ENCODE measurements around the gene ERLIN1. TPM values are rescaled to one million over a fixed set of nuclear protein-coding genes. Genes with fewer than 3 reads are reported as not detected.

Gene ERLIN1
- polyA plus RNA-seq, 1 donor (not counting 4 experiments of a cell fraction or from before 2014, with no cell fraction given) = 45.6 TPM

DNA sequence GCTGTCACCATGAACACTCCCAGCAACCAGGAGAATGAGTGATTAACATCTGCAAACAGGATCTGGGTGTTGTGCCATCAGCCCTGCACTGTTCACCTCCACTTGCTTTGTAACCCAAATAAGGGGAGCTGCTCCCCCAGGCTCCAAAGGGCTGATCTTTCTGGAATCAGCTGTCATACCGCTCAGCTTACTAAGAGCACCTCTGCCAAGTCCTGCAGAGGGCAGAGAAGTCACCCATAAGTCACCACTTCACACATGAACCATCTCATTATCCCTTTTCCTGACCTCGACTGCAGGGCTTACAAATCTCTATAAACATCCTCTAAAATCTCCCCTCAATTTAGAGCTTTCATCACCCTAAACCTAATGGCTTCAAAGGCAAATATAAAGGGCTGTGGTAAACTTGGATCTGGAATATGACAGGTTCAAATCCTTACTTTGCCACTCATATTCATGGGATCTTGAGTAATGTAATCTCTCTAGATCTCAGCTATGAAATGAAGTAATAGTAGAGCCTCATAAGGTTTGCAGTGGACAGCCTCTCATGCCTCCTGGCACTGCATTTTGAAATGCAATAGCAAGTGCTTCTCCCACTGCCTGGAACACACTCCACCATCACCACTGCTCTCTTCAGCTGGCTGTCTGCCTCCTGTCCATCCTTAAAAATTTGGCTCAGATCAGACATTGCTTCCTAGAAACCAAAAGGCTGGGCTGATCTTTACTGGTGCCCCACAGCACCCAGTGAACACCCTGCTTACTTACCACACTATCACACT lies 38.8 kb downstream of the ERLIN1 start:
- Histone ChIP-seq H3K9ac (ENCODE audit: control insufficient read depth, extremely low read depth, insufficient read depth, low read length) (no peak overlapping the region), H3K79me2 (ENCODE audit: control insufficient read depth, insufficient read depth, low read length) (no peaks in the 10 kb centered on the region), H2AFZ (ENCODE audit: control insufficient read depth, low read length) (no peak overlapping the region), H3K4me1 (ENCODE audit: control insufficient read depth, extremely low read depth, insufficient read depth, low read length) (peaks cover 30% of the 10 kb centered on the region), H3K27me3 (ENCODE audit: control insufficient read depth, extremely low read depth, insufficient read depth, low read length) (no peaks in the 10 kb centered on the region), H4K20me1 (ENCODE audit: control insufficient read depth, extremely low read depth, insufficient read depth, low read length) (no peaks in the 10 kb centered on the region), H3K9me3 (ENCODE audit: control insufficient read depth, low read depth, low read length) (no peaks in the 10 kb centered on the region), H3K36me3 (ENCODE audit: control insufficient read depth in 2 of 2, extremely low read depth in 1 of 2, insufficient read depth in 2 of 2, low read length in 2 of 2) (peaks cover 6 to 17% of the 10 kb centered on the region in 2 experiments), H3K27ac (ENCODE audit: control insufficient read depth, insufficient read depth, low read length) (no peak overlapping the region), H3K4me2 (ENCODE audit: control insufficient read depth, extremely low read depth, insufficient read depth, low read depth, low read length) (no peak overlapping the region), H3K4me3 (ENCODE audit: control insufficient read depth in 2 of 3, extremely low read depth in 1 of 3, insufficient read depth in 2 of 3, low read depth in 1 of 3, low read length in 3 of 3) (no peak overlapping the region), H3K9me1 (ENCODE audit: control insufficient read depth, extremely low read depth, insufficient read depth, low read length) (no peaks in the 10 kb centered on the region)
- dilution Hi-C loops (cut with MboI; ENCODE audit: extremely low pct_ligation_motif_present, low sequenced_read_pairs) = no loop called here
- DNase-seq (ENCODE audit: low read depth, low spot score) (no peak), FAIRE-seq (peak; percentile 13)
- TF ChIP-seq EZH2 (IDR thresholded peaks at IDR 0.05; ENCODE audit: low read length) = no peak
- TF ChIP-seq, protein P1, sequence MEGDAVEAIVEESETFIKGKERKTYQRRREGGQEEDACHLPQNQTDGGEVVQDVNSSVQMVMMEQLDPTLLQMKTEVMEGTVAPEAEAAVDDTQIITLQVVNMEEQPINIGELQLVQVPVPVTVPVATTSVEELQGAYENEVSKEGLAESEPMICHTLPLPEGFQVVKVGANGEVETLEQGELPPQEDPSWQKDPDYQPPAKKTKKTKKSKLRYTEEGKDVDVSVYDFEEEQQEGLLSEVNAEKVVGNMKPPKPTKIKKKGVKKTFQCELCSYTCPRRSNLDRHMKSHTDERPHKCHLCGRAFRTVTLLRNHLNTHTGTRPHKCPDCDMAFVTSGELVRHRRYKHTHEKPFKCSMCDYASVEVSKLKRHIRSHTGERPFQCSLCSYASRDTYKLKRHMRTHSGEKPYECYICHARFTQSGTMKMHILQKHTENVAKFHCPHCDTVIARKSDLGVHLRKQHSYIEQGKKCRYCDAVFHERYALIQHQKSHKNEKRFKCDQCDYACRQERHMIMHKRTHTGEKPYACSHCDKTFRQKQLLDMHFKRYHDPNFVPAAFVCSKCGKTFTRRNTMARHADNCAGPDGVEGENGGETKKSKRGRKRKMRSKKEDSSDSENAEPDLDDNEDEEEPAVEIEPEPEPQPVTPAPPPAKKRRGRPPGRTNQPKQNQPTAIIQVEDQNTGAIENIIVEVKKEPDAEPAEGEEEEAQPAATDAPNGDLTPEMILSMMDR (optimal IDR thresholded peaks at IDR 0.05 in 1 of 3, IDR thresholded peaks at IDR 0.05 in 1 of 3, conservative IDR thresholded peaks at IDR 0.05 in 1 of 3; ENCODE audit: extremely low read depth in 1 of 3, insufficient read depth in 2 of 3, low read length in 3 of 3) = no peak

DNA sequence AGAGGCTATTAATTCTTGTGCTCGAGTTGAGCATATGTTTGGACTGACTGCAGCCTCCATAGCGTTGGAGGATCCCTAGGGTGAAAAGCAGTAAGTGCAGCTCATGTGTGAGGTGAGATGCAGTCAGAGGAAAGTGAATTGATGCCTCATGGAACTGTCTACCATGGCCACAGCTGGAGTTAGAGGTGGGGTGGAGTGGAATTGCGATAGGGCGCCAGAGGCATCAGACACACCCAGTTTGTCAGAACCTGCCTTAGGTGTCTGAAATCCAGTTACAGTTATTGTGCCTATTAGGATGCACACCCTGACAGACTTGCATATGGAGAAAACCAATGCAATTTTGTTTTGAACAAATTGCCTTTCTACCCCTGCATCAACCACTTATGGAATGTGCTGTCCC lies 39.4 kb downstream of the ERLIN1 start:
- H3K27ac ChIP-seq (ENCODE audit: control insufficient read depth, insufficient read depth, low read length) = no peak overlapping the region

More for the DNA sequence above, 39.4 kb downstream of the ERLIN1 start:
- Histone ChIP-seq H3K9me1 (ENCODE audit: control insufficient read depth, extremely low read depth, insufficient read depth, low read length) (no peaks in the 10 kb centered on the region), H4K20me1 (ENCODE audit: control insufficient read depth, extremely low read depth, insufficient read depth, low read length) (no peaks in the 10 kb centered on the region), H3K4me2 (ENCODE audit: control insufficient read depth, extremely low read depth, insufficient read depth, low read depth, low read length) (no peak overlapping the region), H3K9ac (ENCODE audit: control insufficient read depth, extremely low read depth, insufficient read depth, low read length) (no peak overlapping the region), H3K27me3 (ENCODE audit: control insufficient read depth, extremely low read depth, insufficient read depth, low read length) (no peaks in the 10 kb centered on the region), H3K4me1 (ENCODE audit: control insufficient read depth, extremely low read depth, insufficient read depth, low read length) (peaks cover 30% of the 10 kb centered on the region), H3K9me3 (ENCODE audit: control insufficient read depth, low read depth, low read length) (no peaks in the 10 kb centered on the region), H3K79me2 (ENCODE audit: control insufficient read depth, insufficient read depth, low read length) (no peaks in the 10 kb centered on the region), H2AFZ (ENCODE audit: control insufficient read depth, low read length) (no peak overlapping the region), H3K36me3 (ENCODE audit: control insufficient read depth in 2 of 2, extremely low read depth in 1 of 2, insufficient read depth in 2 of 2, low read length in 2 of 2) (peaks cover 1 to 10% of the 10 kb centered on the region in 2 experiments), H3K4me3 (ENCODE audit: control insufficient read depth in 2 of 3, extremely low read depth in 1 of 3, insufficient read depth in 2 of 3, low read depth in 1 of 3, low read length in 3 of 3) (no peak overlapping the region)
- DNase-seq (ENCODE audit: low read depth, low spot score) (no peak), FAIRE-seq (no peak)
- dilution Hi-C loops (cut with MboI; ENCODE audit: extremely low pct_ligation_motif_present, low sequenced_read_pairs) = no loop called here
- no peak for TF ChIP-seq EZH2 (IDR thresholded peaks at IDR 0.05; ENCODE audit: low read length)
- TF ChIP-seq, protein P1 (optimal IDR thresholded peaks at IDR 0.05 in 1 of 3, IDR thresholded peaks at IDR 0.05 in 1 of 3, conservative IDR thresholded peaks at IDR 0.05 in 1 of 3; ENCODE audit: extremely low read depth in 1 of 3, insufficient read depth in 2 of 3, low read length in 3 of 3) = no peak

Measured in keratinocyte (primary cell).